Measurements from ENCODE around the gene VPS72.

VPS72 gene

DNA sequence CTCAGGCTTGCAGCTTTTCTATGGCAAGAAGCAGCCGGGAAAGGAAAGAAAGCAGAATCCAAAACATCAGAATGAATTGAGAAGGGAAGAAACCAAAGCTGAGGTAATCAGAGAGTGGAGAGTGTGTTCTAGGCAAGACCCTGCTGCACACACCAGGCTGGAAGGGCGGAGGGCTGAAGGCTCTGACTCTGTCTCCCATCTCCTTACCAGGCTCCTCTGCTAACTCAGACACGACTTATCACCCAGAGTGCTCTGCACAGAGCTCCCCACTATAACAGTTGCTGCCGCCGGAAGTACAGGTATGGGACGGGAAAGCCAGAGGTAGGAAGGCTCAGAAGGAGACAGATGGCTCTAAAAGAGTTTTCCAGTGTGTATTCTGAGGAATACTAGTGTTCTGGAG is 22.9 kb downstream of the VPS72 start:
- TF ChIP-seq, protein P1, sequence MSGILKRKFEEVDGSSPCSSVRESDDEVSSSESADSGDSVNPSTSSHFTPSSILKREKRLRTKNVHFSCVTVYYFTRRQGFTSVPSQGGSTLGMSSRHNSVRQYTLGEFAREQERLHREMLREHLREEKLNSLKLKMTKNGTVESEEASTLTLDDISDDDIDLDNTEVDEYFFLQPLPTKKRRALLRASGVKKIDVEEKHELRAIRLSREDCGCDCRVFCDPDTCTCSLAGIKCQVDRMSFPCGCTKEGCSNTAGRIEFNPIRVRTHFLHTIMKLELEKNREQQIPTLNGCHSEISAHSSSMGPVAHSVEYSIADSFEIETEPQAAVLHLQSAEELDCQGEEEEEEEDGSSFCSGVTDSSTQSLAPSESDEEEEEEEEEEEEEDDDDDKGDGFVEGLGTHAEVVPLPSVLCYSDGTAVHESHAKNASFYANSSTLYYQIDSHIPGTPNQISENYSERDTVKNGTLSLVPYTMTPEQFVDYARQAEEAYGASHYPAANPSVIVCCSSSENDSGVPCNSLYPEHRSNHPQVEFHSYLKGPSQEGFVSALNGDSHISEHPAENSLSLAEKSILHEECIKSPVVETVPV (CRISPR knock-in tag; IDR thresholded peaks at IDR 0.05), result no peak
- TF ChIP-seq PPARA (CRISPR knock-in tag; IDR thresholded peaks at IDR 0.05; ENCODE audit: borderline replicate concordance) (no peak), CSDC2 (CRISPR knock-in tag; IDR thresholded peaks at IDR 0.05) (no peak), SNAI2 (CRISPR knock-in tag; IDR thresholded peaks at IDR 0.05) (no peak), ZFP30 (CRISPR knock-in tag; IDR thresholded peaks at IDR 0.05) (no peak), PATZ1 (CRISPR knock-in tag; IDR thresholded peaks at IDR 0.05; ENCODE audit: borderline replicate concordance) (no peak), ZNF8 (CRISPR knock-in tag; IDR thresholded peaks at IDR 0.05) (no peak), ZFP3 (CRISPR knock-in tag; IDR thresholded peaks at IDR 0.05) (no peak), ZNF70 (CRISPR knock-in tag; IDR thresholded peaks at IDR 0.05) (no peak)
- no peak for ATAC-seq

- TF ChIP-seq GLIS3 (CRISPR knock-in tag; IDR thresholded peaks at IDR 0.05) (no peak), TCF4 (CRISPR knock-in tag; IDR thresholded peaks at IDR 0.05; ENCODE audit: borderline replicate concordance) (no peak), ZFP30 (CRISPR knock-in tag; IDR thresholded peaks at IDR 0.05) (no peak), ZC3H10 (CRISPR knock-in tag; IDR thresholded peaks at IDR 0.05) (no peak), PPARA (CRISPR knock-in tag; IDR thresholded peaks at IDR 0.05; ENCODE audit: borderline replicate concordance) (no peak), ARNTL (CRISPR knock-in tag; IDR thresholded peaks at IDR 0.05; ENCODE audit: borderline replicate concordance, low read depth) (no peak), BACH2 (CRISPR knock-in tag; IDR thresholded peaks at IDR 0.05; ENCODE audit: borderline replicate concordance) (no peak), OSR1 (CRISPR knock-in tag; IDR thresholded peaks at IDR 0.05) (no peak), ZNF70 (CRISPR knock-in tag; IDR thresholded peaks at IDR 0.05) (no peak), ZNF565 (CRISPR knock-in tag; conservative IDR thresholded peaks at IDR 0.05; ENCODE audit: low read depth) (no peak), CSDC2 (CRISPR knock-in tag; IDR thresholded peaks at IDR 0.05) (no peak), SNAI2 (CRISPR knock-in tag; IDR thresholded peaks at IDR 0.05) (no peak)
- peak; percentile 57 for ATAC-seq
These were observed 23.5 kb downstream of the VPS72 start for GRCh38 chr1:151166505-151166956.

- peak; percentile 96 for ATAC-seq
- peak; percentile 80; the same call in 1 of the 2 replicates for TF ChIP-seq TSHZ2 (CRISPR knock-in tag; IDR thresholded peaks at IDR 0.05)
- TF ChIP-seq POU6F1 (CRISPR knock-in tag; IDR thresholded peaks at IDR 0.05; ENCODE audit: borderline replicate concordance, low read depth), result peak; percentile 89; the same call in 1 of the 2 replicates
- TF ChIP-seq ZC3H10 (CRISPR knock-in tag; IDR thresholded peaks at IDR 0.05), result 0 out of 2 replicates have a peak, but pooled peaks have one; percentile 61
- TF ChIP-seq ZNF70 (CRISPR knock-in tag; IDR thresholded peaks at IDR 0.05), result no peak
These were observed 24.1 kb downstream of the VPS72 start, which contains the start of the genes LYSMD1 and SCNM1 for GRCh38 chr1:151165738-151166504. LYSMD1 (minus strand) TSS chr1:151165902; CDS start chr1:151165258, 644 bp downstream. SCNM1 (plus strand) TSS chr1:151166144; CDS start chr1:151166153, 9 bp downstream.

GRCh38 chr1:151165281-151165737 is 24.7 kb downstream of the VPS72 start:
- ATAC-seq, result peak; percentile 64
- TF ChIP-seq PPARA (CRISPR knock-in tag; IDR thresholded peaks at IDR 0.05; ENCODE audit: borderline replicate concordance) (no peak), TCF4 (CRISPR knock-in tag; IDR thresholded peaks at IDR 0.05; ENCODE audit: borderline replicate concordance) (no peak), ZNF70 (CRISPR knock-in tag; IDR thresholded peaks at IDR 0.05) (no peak), GLIS3 (CRISPR knock-in tag; IDR thresholded peaks at IDR 0.05) (no peak), ZNF565 (CRISPR knock-in tag; conservative IDR thresholded peaks at IDR 0.05; ENCODE audit: low read depth) (no peak), ZC3H10 (CRISPR knock-in tag; IDR thresholded peaks at IDR 0.05) (no peak), ARNTL (CRISPR knock-in tag; IDR thresholded peaks at IDR 0.05; ENCODE audit: borderline replicate concordance, low read depth) (no peak), TOX (CRISPR knock-in tag; IDR thresholded peaks at IDR 0.05; ENCODE audit: borderline replicate concordance) (no peak), ESRRG (CRISPR knock-in tag; IDR thresholded peaks at IDR 0.05) (no peak), SNAI2 (CRISPR knock-in tag; IDR thresholded peaks at IDR 0.05) (no peak), TSHZ2 (CRISPR knock-in tag; IDR thresholded peaks at IDR 0.05) (no peak), BACH2 (CRISPR knock-in tag; IDR thresholded peaks at IDR 0.05; ENCODE audit: borderline replicate concordance) (no peak), ZFP30 (CRISPR knock-in tag; IDR thresholded peaks at IDR 0.05) (no peak)
- TF ChIP-seq, protein P1 (CRISPR knock-in tag; IDR thresholded peaks at IDR 0.05), result no peak
